Pericardium fibroblast (primary cell): ENCODE measurements around the gene RBMY1E. TPM values are rescaled to one million over a fixed set of nuclear protein-coding genes. Genes with fewer than 3 reads are reported as not detected.

Experiments
- total RNA-seq: library from RNA; depleted of rRNA; stranded (reverse); fragments of >200 nt; gene quantifications from 2 replicates; pipeline ENCODE4 v1.2.3, GENCODE V29; 2015

RBMY1E gene
- total RNA-seq = not detected in 2 replicates

DNA sequence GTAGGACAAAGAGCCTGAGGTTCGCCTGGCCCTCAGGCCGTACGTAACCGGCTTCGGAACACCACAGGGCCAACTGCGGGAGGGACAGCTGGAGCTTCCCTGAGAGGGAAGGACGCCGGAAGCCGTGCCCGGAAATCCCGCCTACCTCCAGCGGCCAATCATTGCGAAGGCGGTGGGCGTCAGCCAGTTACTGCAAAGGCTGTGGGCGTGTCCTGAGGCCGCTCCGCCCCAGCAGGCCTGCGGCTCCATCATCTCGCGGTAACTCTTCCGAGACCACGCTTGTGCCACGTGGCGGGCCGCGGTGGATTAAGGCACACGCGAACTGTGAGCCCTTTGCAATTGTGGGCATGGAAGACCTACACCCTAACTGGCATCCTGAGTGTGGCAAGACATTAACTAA lies at the start of gene RBMY1E:
Gene RBMY1E (minus strand): TSS at position 101 of the 400 bp plus-strand sequence. CDS start 1,978 bp downstream, outside the sequence.

DNA sequence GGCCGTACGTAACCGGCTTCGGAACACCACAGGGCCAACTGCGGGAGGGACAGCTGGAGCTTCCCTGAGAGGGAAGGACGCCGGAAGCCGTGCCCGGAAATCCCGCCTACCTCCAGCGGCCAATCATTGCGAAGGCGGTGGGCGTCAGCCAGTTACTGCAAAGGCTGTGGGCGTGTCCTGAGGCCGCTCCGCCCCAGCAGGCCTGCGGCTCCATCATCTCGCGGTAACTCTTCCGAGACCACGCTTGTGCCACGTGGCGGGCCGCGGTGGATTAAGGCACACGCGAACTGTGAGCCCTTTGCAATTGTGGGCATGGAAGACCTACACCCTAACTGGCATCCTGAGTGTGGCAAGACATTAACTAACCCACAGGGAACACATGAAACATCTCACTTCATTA lies 23.4 kb downstream of the RBMY1E start, which contains the start of gene RBMY1D:
Gene RBMY1D (minus strand): TSS at position 101 of the 400 bp plus-strand sequence. CDS start 2,013 bp downstream, outside the sequence.

Other genes starting within 250 kb of the RBMY1E start
- not detected in 2 replicates for gene RBMY1D, start 23.5 kb downstream of the RBMY1E start, total RNA-seq